Esophagus muscularis mucosa (tissue), 4 donors: ENCODE measurements around the gene UBE2E2. TPM values are rescaled to one million over a fixed set of nuclear protein-coding genes. Genes with fewer than 3 reads are reported as not detected.
A peak's percentile ranks its signal among the peaks of the same experiment; 100 is the strongest.

ENCODE experiments used
- DNase-seq: peaks from one replicate; pipeline ENCODE4 v3.0.0-alpha.2; 2017; ENCODE audit errors: extremely low spot score
- H3K27ac ChIP-seq, 4 donors: fragments of 200-600 bp; sonication (generic); replicated peaks in 1 of 4; 1 replicate in 3 of 4; 2 replicates in 1 of 4; pipeline ENCODE4 v1.5.1; 2016 to 2019; ENCODE audit warnings: mild to moderate bottlenecking in 1 of 4
- H3K27me3 ChIP-seq, 4 donors: fragments of 200-600 bp; sonication (generic); one replicate each; pipeline versions ENCODE4 v1.5.1 to v1.6.0; 2016 to 2019
- H3K36me3 ChIP-seq, 4 donors: fragments of 200-600 bp; sonication (generic); one replicate each; pipeline ENCODE4 v1.5.1; 2016 to 2019
- H3K4me1 ChIP-seq, 4 donors: fragments of 200-600 bp; sonication (generic); one replicate each; pipeline ENCODE4 v1.5.1; 2016 to 2019
- H3K4me3 ChIP-seq, 4 donors: fragments of 200-600 bp; sonication (generic); 1 replicate in 2 of 4; 2 replicates in 2 of 4; pipeline ENCODE4 v1.5.1; 2016 to 2019; ENCODE audit warnings: mild to moderate bottlenecking in 4 of 4, moderate library complexity in 1 of 4
- H3K9me3 ChIP-seq, 4 donors: fragments of 200-600 bp; sonication (generic); 1 replicate in 3 of 4; 2 replicates in 1 of 4; pipeline ENCODE4 v1.5.1; 2016 to 2019
- EP300 ChIP-seq: sonication (generic); formaldehyde crosslinking; IDR thresholded peaks from one replicate; pipeline ENCODE4 v1.6.1; 2017; ENCODE audit warnings: antibody characterized with exemption
- POLR2A ChIP-seq: fragments of 450-650 bp; IDR thresholded peaks from one replicate; pipeline ENCODE4 v1.6.1; 2017; ENCODE audit warnings: antibody characterized with exemption, moderate library complexity, mild to moderate bottlenecking, low read depth
- POLR2AphosphoS5 ChIP-seq, 2 donors: sonication (generic); formaldehyde crosslinking; IDR thresholded peaks; one replicate each; pipeline ENCODE4 v1.6.1; 2017; ENCODE audit warnings: antibody characterized with exemption in 2 of 2
- WGBS: methylation state at CpG from one replicate; pipeline ENCODE4 v1.1.5; 2018; 5-methylcytosine and 5-hydroxymethylcytosine counted together
- intact Hi-C: fragments of 100-400 bp; cut with DNase I; formaldehyde crosslinking; loops from one replicate; pipeline ENCODE4 v1.15.1; 2023
- total RNA-seq, 4 donors: library from RNA; depleted of rRNA; stranded (reverse); fragments of >200 nt; gene quantifications; one replicate each; pipeline versions ENCODE4 v1.1.0 to v1.2.1, GENCODE V29; 2016
- TF ChIP-seq, protein P1 (sequence below), 3 experiments: fragments of 200-600 bp in 2 of 3; fragments of 450-650 bp in 1 of 3; sonication (generic) in 2 of 3; IDR thresholded peaks; one replicate each; pipeline ENCODE4 v1.5.1; 2017 to 2019; ENCODE audit warnings: antibody characterized with exemption in 3 of 3, mild to moderate bottlenecking in 2 of 3, moderate library complexity in 1 of 3

The UBE2E2 gene
- total RNA-seq, 4 donors from 2014 or later: 53.5 to 143 (median 90.3) TPM

DNA sequence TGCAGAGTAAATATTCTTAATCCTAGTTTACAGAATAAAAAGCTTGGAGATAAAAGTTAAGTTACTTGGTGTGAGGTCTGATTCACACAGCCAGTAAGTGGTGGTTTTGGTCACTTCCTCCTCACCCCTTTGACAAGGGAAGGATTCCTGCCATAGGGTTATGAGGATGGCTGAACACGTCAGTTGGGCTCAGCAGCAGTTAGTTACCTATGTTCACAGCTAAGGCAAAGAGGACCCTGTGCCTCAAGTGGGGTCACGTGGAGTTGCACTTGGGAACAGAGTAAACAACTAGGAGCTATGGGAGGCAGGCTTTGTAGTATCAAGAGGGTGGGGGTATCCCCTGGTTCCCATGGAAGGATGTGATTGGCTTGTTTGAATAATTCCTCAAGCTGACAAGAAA lies 232.2 kb downstream of the UBE2E2 start:
- Histone ChIP-seq H3K4me3 (no peak overlapping the region), H3K27me3 (no peaks in the 10 kb centered on the region), H3K9me3 (no peaks in the 10 kb centered on the region), H3K36me3 (no peaks in the 10 kb centered on the region), H3K4me1 (peaks cover 0 to 8% (median 5%) of the 10 kb centered on the region in 4 donors), H3K27ac (no peak overlapping the region)
- 83% methylated on average over 2 of the region's 2 CpGs for WGBS
- intact Hi-C loops: no loop called here
- DNase-seq: no peak
- TF ChIP-seq EP300 (no peak), POLR2AphosphoS5 (IDR thresholded peaks at IDR 0.05) (no peak), POLR2A (no peak)
- TF ChIP-seq, protein P1, sequence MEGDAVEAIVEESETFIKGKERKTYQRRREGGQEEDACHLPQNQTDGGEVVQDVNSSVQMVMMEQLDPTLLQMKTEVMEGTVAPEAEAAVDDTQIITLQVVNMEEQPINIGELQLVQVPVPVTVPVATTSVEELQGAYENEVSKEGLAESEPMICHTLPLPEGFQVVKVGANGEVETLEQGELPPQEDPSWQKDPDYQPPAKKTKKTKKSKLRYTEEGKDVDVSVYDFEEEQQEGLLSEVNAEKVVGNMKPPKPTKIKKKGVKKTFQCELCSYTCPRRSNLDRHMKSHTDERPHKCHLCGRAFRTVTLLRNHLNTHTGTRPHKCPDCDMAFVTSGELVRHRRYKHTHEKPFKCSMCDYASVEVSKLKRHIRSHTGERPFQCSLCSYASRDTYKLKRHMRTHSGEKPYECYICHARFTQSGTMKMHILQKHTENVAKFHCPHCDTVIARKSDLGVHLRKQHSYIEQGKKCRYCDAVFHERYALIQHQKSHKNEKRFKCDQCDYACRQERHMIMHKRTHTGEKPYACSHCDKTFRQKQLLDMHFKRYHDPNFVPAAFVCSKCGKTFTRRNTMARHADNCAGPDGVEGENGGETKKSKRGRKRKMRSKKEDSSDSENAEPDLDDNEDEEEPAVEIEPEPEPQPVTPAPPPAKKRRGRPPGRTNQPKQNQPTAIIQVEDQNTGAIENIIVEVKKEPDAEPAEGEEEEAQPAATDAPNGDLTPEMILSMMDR (IDR thresholded peaks at IDR 0.05): no peak

DNA sequence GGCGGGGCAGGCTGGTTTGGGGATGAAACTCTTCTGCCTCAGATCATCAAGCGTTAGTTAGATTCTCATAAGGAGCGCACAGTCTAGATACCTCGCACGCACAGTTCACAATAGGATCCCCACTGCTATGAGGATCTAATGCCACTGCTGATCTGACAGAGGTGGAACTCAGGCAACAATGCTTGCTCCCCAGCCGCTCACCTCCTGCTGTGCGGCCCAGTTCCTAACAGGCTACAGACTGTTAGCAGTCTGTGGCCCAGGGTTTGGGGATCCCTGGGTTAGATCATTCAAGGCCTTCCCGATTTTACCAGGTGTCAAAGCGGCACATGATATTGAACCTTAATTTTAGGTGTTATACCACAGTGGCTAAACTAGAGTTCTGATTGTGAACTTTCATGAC lies 232.8 kb downstream of the UBE2E2 start:
- Histone ChIP-seq H3K27me3 (no peaks in the 10 kb centered on the region), H3K4me3 (no peak overlapping the region), H3K36me3 (no peaks in the 10 kb centered on the region), H3K4me1 (peaks cover 0 to 8% (median 2%) of the 10 kb centered on the region in 4 donors), H3K9me3 (no peaks in the 10 kb centered on the region), H3K27ac (no peak overlapping the region)
- TF ChIP-seq POLR2AphosphoS5 (IDR thresholded peaks at IDR 0.05) (no peak), POLR2A (no peak), EP300 (no peak)
- TF ChIP-seq, protein P1 (IDR thresholded peaks at IDR 0.05): no peak
- intact Hi-C loops: no loop called here
- WGBS: 91% methylated on average over 9 of the region's 9 CpGs
- no peak for DNase-seq

DNA sequence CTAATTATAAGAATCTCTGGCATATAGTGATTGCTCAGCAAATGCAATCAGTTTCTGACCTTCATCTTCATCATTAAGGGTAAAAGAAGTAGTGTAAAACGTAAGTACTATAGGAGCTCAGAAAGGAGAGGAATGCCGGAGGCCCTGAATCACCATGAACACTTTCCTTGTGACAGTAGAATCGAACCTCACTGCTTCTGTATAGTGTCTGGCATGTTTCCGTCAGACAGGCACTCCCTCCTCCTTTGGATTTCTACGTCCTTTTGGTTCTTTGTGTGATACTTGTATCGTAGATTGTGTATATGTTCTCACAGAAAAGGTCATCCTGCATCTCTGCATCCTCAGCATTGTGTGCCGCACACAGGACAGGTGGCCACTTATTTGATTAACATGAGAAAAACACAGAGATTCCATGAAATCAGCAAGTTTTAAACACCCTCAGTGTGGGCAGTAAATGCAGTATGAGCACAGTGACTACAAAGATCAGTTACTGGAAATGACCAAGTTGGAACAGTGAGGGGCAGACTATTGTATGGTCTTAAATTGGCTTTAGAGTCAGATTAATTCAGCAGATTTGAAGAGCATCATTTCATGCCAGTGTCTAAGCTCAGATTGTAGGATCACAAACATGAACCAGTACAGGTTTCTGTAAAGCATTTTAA lies 234.5 kb downstream of the UBE2E2 start:
- no peak overlapping the region for H3K27ac ChIP-seq

DNA sequence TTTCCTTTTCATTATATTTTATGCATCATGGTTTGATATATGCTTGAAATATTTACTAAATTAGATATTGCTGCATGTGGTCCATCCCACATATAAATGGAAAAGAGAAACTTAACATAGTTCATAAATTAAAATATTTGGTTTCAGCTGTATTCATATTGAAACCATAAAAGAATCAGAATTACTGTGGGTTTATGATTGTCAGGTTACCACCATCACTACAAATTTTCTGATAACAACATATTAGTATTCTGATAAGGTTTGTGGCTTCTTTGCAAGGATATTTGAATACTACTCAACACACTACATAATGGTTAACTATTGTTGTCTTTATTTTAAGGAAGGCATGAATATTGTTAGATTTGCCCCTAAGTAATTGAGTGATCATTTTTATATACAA lies 235.5 kb downstream of the UBE2E2 start:
- no peaks in the 10 kb centered on the region for H3K36me3 ChIP-seq
- H3K4me1 ChIP-seq: no peaks in the 10 kb centered on the region
- no peak overlapping the region for H3K4me3 ChIP-seq
- no peak overlapping the region for H3K27ac ChIP-seq
- intact Hi-C loops: no loop called here
- no peaks in the 10 kb centered on the region for H3K27me3 ChIP-seq
- no peaks in the 10 kb centered on the region for H3K9me3 ChIP-seq
- TF ChIP-seq POLR2A: no peak
- TF ChIP-seq EP300: no peak
- no peak for TF ChIP-seq POLR2AphosphoS5 (IDR thresholded peaks at IDR 0.05)
- TF ChIP-seq, protein P1 (IDR thresholded peaks at IDR 0.05): no peak
- DNase-seq: no peak

More for the DNA sequence above, 234.5 kb downstream of the UBE2E2 start:
- Histone ChIP-seq H3K36me3 (no peaks in the 10 kb centered on the region), H3K4me1 (no peaks in the 10 kb centered on the region), H3K27me3 (no peaks in the 10 kb centered on the region), H3K4me3 (no peak overlapping the region), H3K9me3 (no peaks in the 10 kb centered on the region)
- no peak for DNase-seq
- intact Hi-C loops: no loop called here
- WGBS: 91% methylated on average over 7 of the region's 7 CpGs
- TF ChIP-seq, protein P1 (IDR thresholded peaks at IDR 0.05): no peak
- no peak for TF ChIP-seq EP300
- TF ChIP-seq POLR2AphosphoS5 (IDR thresholded peaks at IDR 0.05): no peak
- TF ChIP-seq POLR2A: no peak

- H3K9me3 ChIP-seq: no peaks in the 10 kb centered on the region
- no peak overlapping the region for H3K27ac ChIP-seq
- 90% methylated on average over 2 of the region's 2 CpGs for WGBS
- H3K27me3 ChIP-seq: no peaks in the 10 kb centered on the region
- peak in 1 of 2 donors; percentile 13 for TF ChIP-seq POLR2AphosphoS5 (IDR thresholded peaks at IDR 0.05)
- TF ChIP-seq POLR2A: no peak
- DNase-seq: no peak
- intact Hi-C loops: no loop called here
- no peak overlapping the region for H3K4me3 ChIP-seq
- no peaks in the 10 kb centered on the region for H3K4me1 ChIP-seq
- H3K36me3 ChIP-seq: no peaks in the 10 kb centered on the region
These were observed 236.0 kb downstream of the UBE2E2 start for GRCh38 chr3:23439080-23439479.
